ENCODE data around the gene ADAM19. TPM values are rescaled to one million over a fixed set of nuclear protein-coding genes. Genes with fewer than 3 reads are reported as not detected.

ADAM19 gene
- total RNA-seq, 3 donors from 2014 or later: 1.9 to 3.6 (median 3.5) TPM

DNA sequence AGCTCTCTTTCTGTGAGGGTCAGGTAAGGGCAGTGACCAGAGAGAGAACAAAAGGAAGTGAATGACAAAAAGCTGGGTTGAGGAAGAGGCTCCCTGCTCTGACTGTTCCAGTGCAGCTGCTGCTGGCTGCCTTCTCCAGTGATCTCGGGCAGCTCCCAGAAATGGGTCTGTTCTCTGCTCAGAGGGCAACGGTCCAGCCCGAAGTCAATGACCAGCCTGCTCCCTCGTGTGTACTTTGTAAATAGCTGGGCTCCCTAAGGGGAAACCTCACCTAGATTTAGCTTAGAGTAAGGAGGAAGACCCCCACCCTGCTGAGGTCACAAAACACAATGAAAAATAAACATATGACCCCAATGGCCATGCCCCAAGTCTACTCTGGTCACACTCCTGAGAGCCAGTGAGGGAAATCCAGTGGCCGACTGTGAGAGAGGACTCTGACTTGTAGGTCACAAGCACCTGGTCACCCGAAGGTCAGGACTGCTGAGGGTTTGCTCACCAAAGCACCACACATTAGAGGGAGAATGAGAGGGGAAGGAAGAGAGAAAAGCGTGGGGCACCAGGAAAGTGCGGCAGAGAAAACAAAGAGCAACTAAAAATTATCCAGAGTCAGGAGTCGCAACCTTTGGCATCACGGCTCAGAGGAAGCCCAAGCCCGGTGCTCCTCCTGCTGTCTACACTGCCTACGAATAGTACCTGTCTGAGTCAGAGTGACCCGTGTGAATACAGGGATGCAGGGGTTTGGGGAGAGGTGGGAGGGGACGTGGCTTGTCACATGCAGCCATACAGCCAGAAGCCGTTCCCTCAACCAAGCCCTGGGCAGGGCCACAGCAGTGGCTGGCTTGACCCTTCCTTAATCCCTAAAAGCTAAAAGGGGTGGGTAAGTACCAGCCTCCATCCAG lies 95.7 kb downstream of the ADAM19 start:
- no peak overlapping the region for H3K27ac ChIP-seq
- intact Hi-C loops (cut with DNase I; ENCODE audit: low total_unique reads): loop anchor here (1.0 kb wide), 1 partner anchor 27 kb away; no protein-coding TSS in a partner anchor
- DNase-seq (ENCODE audit: low spot score in 2 of 2): no peak
- H3K4me3 ChIP-seq: no peak overlapping the region
- H3K27me3 ChIP-seq: no peaks in the 10 kb centered on the region
- H3K9me3 ChIP-seq: no peaks in the 10 kb centered on the region
- TF ChIP-seq POLR2A (IDR thresholded peaks at IDR 0.05) (no peak), POLR2AphosphoS5 (IDR thresholded peaks at IDR 0.05) (no peak)
- TF ChIP-seq, protein P1, sequence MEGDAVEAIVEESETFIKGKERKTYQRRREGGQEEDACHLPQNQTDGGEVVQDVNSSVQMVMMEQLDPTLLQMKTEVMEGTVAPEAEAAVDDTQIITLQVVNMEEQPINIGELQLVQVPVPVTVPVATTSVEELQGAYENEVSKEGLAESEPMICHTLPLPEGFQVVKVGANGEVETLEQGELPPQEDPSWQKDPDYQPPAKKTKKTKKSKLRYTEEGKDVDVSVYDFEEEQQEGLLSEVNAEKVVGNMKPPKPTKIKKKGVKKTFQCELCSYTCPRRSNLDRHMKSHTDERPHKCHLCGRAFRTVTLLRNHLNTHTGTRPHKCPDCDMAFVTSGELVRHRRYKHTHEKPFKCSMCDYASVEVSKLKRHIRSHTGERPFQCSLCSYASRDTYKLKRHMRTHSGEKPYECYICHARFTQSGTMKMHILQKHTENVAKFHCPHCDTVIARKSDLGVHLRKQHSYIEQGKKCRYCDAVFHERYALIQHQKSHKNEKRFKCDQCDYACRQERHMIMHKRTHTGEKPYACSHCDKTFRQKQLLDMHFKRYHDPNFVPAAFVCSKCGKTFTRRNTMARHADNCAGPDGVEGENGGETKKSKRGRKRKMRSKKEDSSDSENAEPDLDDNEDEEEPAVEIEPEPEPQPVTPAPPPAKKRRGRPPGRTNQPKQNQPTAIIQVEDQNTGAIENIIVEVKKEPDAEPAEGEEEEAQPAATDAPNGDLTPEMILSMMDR (IDR thresholded peaks at IDR 0.05): no peak
- no peaks in the 10 kb centered on the region for H3K36me3 ChIP-seq
- no peaks in the 10 kb centered on the region for H3K4me1 ChIP-seq

- intact Hi-C loops (cut with DNase I; ENCODE audit: low total_unique reads): no loop called here
- TF ChIP-seq POLR2AphosphoS5 (IDR thresholded peaks at IDR 0.05) (no peak), POLR2A (IDR thresholded peaks at IDR 0.05) (no peak)
- TF ChIP-seq, protein P1 (IDR thresholded peaks at IDR 0.05): no peak
- no peak overlapping the region for H3K27ac ChIP-seq
- no peaks in the 10 kb centered on the region for H3K27me3 ChIP-seq
- H3K36me3 ChIP-seq: no peaks in the 10 kb centered on the region
- no peaks in the 10 kb centered on the region for H3K4me1 ChIP-seq
- H3K9me3 ChIP-seq: no peaks in the 10 kb centered on the region
- H3K4me3 ChIP-seq: no peak overlapping the region
- DNase-seq (ENCODE audit: low spot score in 2 of 2): no peak
Measured at GRCh38 chr5:157479166-157479565, 96.4 kb downstream of the ADAM19 start.

GRCh38 chr5:157478726-157479125 lies 96.8 kb downstream of the ADAM19 start:
- H3K27ac ChIP-seq: no peak overlapping the region
- no peak overlapping the region for H3K4me3 ChIP-seq
- H3K36me3 ChIP-seq: no peaks in the 10 kb centered on the region
- no peak for TF ChIP-seq POLR2A (IDR thresholded peaks at IDR 0.05)
- TF ChIP-seq POLR2AphosphoS5 (IDR thresholded peaks at IDR 0.05): no peak
- TF ChIP-seq, protein P1 (IDR thresholded peaks at IDR 0.05): no peak
- H3K27me3 ChIP-seq: no peaks in the 10 kb centered on the region
- no peak for DNase-seq (ENCODE audit: low spot score in 2 of 2)
- H3K9me3 ChIP-seq: no peaks in the 10 kb centered on the region
- no peaks in the 10 kb centered on the region for H3K4me1 ChIP-seq
- intact Hi-C loops (cut with DNase I; ENCODE audit: low total_unique reads): no loop called here

- no peaks in the 10 kb centered on the region for H3K27me3 ChIP-seq
- intact Hi-C loops (cut with DNase I; ENCODE audit: low total_unique reads): no loop called here
- no peaks in the 10 kb centered on the region for H3K9me3 ChIP-seq
- TF ChIP-seq POLR2AphosphoS5 (IDR thresholded peaks at IDR 0.05) (no peak), POLR2A (IDR thresholded peaks at IDR 0.05) (no peak)
- TF ChIP-seq, protein P1 (IDR thresholded peaks at IDR 0.05): no peak
- no peaks in the 10 kb centered on the region for H3K36me3 ChIP-seq
- no peak overlapping the region for H3K27ac ChIP-seq
- no peaks in the 10 kb centered on the region for H3K4me1 ChIP-seq
- no peak for DNase-seq (ENCODE audit: low spot score in 2 of 2)
- H3K4me3 ChIP-seq: no peak overlapping the region
Measured at GRCh38 chr5:157477814-157478494, 97.6 kb downstream of the ADAM19 start.

Measured in breast epithelium (tissue), 4 donors.